A673 (cell line): ENCODE results near the gene CCR6. TPM values are rescaled to one million over a fixed set of nuclear protein-coding genes. Genes with fewer than 3 reads are reported as not detected.

Source experiments
- BruUV-seq: library from RNA; stranded (reverse); fragments of 400-500 nt; replicated peaks from 2 replicates; lab custom pipeline; 2021; lab: Mats Ljungman, UMichigan
- CTCF ChIA-PET: fragments of 300-600 bp; sonication (Branson Sonifier 250); formaldehyde crosslinking; loops from one replicate; lab custom pipeline; 2022; ENCODE audit warnings: antibody characterized with exemption; lab: Charles Lee
- POLR2A ChIA-PET: fragments of 300-600 bp; sonication (Branson Sonifier 250); formaldehyde crosslinking; loops from one replicate; lab custom pipeline; 2022; ENCODE audit warnings: antibody characterized with exemption; ENCODE audit not compliant: low non-redundant PET; lab: Charles Lee
- DNase-seq: peaks from one replicate; pipeline ENCODE4 v3.0.0-alpha.2; 2015; ENCODE audit warnings: low spot score
- H3K27ac ChIP-seq: fragments of 200-600 bp; sonication (generic); 2 replicates; pipeline ENCODE4 v1.5.1; 2016; ENCODE audit warnings: mixed run types, low read depth, mild to moderate bottlenecking, mixed read lengths, antibody characterized with exemption, low read length; ENCODE audit not compliant: poor library complexity, severe bottlenecking
- H3K27me3 ChIP-seq: fragments of 200-600 bp; sonication (generic); replicated peaks from 2 replicates; pipeline ENCODE4 v1.6.1; 2017; ENCODE audit warnings: mixed run types, low read depth, mild to moderate bottlenecking, mixed read lengths, antibody characterized with exemption, low read length; ENCODE audit not compliant: insufficient read depth, poor library complexity
- H3K36me3 ChIP-seq: fragments of 200-600 bp; sonication (generic); 2 replicates; pipeline ENCODE4 v1.6.1; 2016; ENCODE audit warnings: mixed run types, mild to moderate bottlenecking, mixed read lengths, antibody characterized with exemption, low read length; ENCODE audit not compliant: insufficient read depth, poor library complexity, severe bottlenecking
- H3K4me1 ChIP-seq: fragments of 200-600 bp; sonication (generic); 2 replicates; pipeline ENCODE4 v1.6.1; 2017; ENCODE audit warnings: mixed run types, mild to moderate bottlenecking, mixed read lengths, antibody characterized with exemption, low read length; ENCODE audit not compliant: insufficient read depth, poor library complexity, severe bottlenecking
- H3K4me3 ChIP-seq: fragments of 200-600 bp; sonication (generic); 2 replicates; pipeline ENCODE4 v1.5.1; 2016; ENCODE audit warnings: low read depth, mixed run types, mild to moderate bottlenecking, mixed read lengths, low read length; ENCODE audit not compliant: poor library complexity, severe bottlenecking
- H3K9me3 ChIP-seq: fragments of 200-600 bp; sonication (generic); 2 replicates; pipeline ENCODE4 v1.6.1; 2016; ENCODE audit warnings: mixed run types, low read depth, mild to moderate bottlenecking, mixed read lengths, antibody characterized with exemption, low read length; ENCODE audit not compliant: poor library complexity, severe bottlenecking
- EZH2 ChIP-seq: fragments of 200-600 bp; sonication (generic); IDR thresholded peaks from 2 replicates; pipeline ENCODE4 v1.6.1; 2017; ENCODE audit warnings: borderline replicate concordance, low read depth, mild to moderate bottlenecking, mixed read lengths, antibody characterized with exemption, low read length; ENCODE audit not compliant: poor library complexity, severe bottlenecking
- intact Hi-C: fragments of 100-400 bp; cut with micrococcal nuclease; formaldehyde crosslinking; loops from one replicate; pipeline ENCODE4 v1.10.0; 2022; ENCODE audit not compliant: unreplicated experiment
- total RNA-seq: library from RNA; stranded (reverse); gene quantifications from 2 replicates; pipeline ENCODE4 v1.2.3, GENCODE V29; 2021
- TF ChIP-seq, protein P1 (sequence below): fragments of 300-800, 200-600 bp; sonication (generic); conservative IDR thresholded peaks from 2 replicates; pipeline ENCODE4 v1.5.1; 2017; ENCODE audit warnings: low read depth, mild to moderate bottlenecking, antibody characterized with exemption, low read length, moderate library complexity, mixed read lengths

The CCR6 gene
- total RNA-seq, 1 experiment from 2014 or later = not detected

DNA sequence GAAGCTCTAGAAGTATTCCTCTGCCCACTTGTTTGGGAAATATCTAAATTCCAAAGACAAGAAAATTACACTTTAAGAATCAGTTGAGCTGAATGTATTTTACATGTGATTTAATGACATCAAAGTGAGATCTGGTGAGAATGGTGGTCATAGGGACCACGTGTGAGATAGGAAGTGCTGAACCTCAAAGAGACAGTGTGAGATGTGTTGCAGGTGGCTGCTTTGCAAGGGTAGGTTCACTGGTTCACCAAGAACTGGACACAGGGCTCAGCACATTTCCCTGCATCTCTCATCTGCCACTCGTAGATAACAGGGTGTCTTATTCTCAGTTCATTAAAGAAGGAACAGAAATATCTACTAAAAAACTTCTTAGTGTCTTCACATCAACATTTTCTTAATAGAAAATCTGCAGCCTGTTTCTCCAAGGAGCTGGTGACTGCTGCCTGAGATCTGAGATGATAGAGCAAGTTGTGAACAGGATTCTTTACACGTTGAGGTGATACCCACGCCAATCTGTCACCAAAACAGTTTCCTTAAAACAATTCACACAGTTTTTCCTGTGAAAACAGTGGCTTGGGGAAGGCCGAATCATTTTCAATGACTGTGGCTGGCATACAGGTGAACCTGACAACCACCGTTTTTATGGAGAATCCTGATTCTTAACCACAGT is 7.2 kb downstream of the CCR6 start:
- H3K36me3 ChIP-seq = no peaks in the 10 kb centered on the region
- H3K4me3 ChIP-seq = no peak overlapping the region
- POLR2A ChIA-PET = no interaction called here
- H3K9me3 ChIP-seq = no peaks in the 10 kb centered on the region
- H3K27ac ChIP-seq = no peak overlapping the region
- no TSS peak for BruUV-seq
- TF ChIP-seq, protein P1, sequence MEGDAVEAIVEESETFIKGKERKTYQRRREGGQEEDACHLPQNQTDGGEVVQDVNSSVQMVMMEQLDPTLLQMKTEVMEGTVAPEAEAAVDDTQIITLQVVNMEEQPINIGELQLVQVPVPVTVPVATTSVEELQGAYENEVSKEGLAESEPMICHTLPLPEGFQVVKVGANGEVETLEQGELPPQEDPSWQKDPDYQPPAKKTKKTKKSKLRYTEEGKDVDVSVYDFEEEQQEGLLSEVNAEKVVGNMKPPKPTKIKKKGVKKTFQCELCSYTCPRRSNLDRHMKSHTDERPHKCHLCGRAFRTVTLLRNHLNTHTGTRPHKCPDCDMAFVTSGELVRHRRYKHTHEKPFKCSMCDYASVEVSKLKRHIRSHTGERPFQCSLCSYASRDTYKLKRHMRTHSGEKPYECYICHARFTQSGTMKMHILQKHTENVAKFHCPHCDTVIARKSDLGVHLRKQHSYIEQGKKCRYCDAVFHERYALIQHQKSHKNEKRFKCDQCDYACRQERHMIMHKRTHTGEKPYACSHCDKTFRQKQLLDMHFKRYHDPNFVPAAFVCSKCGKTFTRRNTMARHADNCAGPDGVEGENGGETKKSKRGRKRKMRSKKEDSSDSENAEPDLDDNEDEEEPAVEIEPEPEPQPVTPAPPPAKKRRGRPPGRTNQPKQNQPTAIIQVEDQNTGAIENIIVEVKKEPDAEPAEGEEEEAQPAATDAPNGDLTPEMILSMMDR = no peak
- no peak for TF ChIP-seq EZH2
- no peak for DNase-seq
- no peaks in the 10 kb centered on the region for H3K4me1 ChIP-seq
- intact Hi-C loops = no loop called here
- no peaks in the 10 kb centered on the region for H3K27me3 ChIP-seq
- CTCF ChIA-PET = interaction anchor here (0.6 kb wide), 1 partner anchor 146 kb away, joined by 5 read pairs; no protein-coding TSS in a partner anchor

DNA sequence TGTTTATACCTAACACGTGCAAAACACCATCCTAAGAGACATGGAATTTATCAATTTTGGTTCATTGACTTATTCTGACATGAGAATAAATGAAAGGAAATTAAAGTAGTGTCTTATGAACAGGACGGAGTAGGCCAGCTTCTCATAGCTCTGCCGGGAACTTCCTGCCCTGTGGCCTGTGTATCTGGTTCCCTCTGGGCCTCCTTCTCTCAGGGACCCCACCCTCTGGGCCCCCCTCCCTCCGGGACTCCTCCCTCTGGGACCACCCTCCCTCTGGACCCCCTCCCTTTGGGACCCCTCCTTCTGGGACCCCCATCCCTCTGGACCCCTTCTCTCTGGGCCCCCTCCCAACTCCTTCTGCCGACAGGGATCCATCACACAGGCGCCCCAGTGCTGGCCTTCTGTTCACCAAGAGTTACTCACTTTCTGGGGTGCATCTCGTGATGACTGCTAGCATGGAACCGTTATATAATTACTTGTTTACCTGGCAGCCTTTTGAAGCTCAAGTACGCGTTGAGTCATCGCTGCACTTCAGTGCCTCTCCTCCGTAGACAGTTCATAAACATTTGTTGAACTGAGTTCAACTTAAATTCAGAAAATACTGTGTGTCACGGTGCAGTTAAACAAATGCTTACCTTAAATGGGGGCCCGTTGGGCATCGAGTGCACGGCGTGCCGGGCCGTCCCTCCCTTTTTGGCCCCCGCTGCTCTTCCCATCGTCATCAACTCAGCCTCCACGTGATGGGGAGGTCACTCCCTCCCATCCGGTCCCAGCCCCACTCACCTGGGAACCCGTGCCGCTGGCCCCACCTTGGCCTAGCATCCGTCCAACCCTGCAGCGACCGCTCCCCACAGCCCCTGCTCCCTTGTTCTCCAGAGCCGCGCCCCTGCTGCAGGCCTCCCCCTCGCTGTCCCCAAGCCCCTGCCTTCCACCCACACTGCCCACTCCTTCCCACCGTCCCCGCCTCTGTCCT is 8.1 kb downstream of the CCR6 start:
- ChIA-PET POLR2A (no interaction called here), CTCF (no interaction called here)
- no peaks in the 10 kb centered on the region for H3K36me3 ChIP-seq
- TF ChIP-seq, protein P1 = no peak
- no peak for TF ChIP-seq EZH2
- BruUV-seq = no TSS peak
- no peak overlapping the region for H3K27ac ChIP-seq
- intact Hi-C loops = no loop called here
- no peaks in the 10 kb centered on the region for H3K27me3 ChIP-seq
- no peak for DNase-seq
- H3K4me1 ChIP-seq = no peaks in the 10 kb centered on the region
- H3K4me3 ChIP-seq = no peak overlapping the region
- H3K9me3 ChIP-seq = no peaks in the 10 kb centered on the region

DNA sequence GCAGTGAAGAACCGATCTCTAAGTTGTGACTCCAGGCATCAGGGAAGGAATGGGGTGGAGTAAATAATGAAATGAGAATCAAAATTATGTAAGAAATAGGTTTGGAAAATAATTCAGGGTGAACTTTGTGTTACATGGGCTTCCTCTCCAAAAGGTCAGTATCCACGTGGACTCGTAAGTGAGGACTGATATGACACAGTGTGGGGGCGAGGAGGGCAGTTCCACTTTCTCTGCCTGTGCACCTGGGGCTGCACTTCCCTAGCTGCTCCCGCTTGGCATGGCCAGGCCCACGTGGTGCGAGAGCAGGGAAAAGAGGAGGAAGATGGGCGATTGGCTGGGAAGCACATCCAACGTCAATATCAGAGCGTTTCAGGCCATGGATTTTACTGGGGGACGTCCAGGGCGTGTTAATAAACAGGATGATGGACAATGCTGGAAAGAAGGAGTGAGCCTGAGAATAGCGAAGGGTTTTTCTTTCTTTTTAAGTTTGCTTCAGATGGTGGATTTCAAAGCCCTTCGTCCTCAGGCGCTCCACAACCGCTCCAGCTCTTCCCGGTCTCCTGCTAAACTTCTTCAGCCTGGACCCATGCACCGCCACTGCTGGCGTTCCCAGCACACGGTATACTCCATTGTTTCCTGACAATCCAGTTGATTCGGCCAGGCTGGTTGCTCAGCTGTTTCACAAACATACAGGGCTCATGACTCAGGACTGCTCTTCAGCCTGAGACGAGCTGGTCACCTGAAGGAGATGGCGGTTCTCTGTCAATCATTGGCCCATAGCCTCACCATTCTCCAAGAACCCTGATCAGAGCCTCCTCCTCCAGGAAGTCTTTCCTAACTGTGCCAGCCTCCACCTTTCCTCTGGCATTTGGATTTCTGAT is 11.8 kb downstream of the CCR6 start:
- TF ChIP-seq, protein P1 = no peak
- TF ChIP-seq EZH2 = no peak
- ChIA-PET POLR2A (no interaction called here), CTCF (no interaction called here)
- no TSS peak for BruUV-seq
- no peak overlapping the region for H3K4me3 ChIP-seq
- no peak overlapping the region for H3K27ac ChIP-seq
- H3K36me3 ChIP-seq = no peaks in the 10 kb centered on the region
- H3K27me3 ChIP-seq = no peaks in the 10 kb centered on the region
- H3K4me1 ChIP-seq = no peaks in the 10 kb centered on the region
- intact Hi-C loops = no loop called here
- no peak for DNase-seq
- H3K9me3 ChIP-seq = no peaks in the 10 kb centered on the region
